ENCODE measurements around the gene MEIOB. TPM values are rescaled to one million over a fixed set of nuclear protein-coding genes. Genes with fewer than 3 reads are reported as not detected.
"Not testable (repeated sequence)": the region's sequence is repeated elsewhere in the genome, so short reads cannot be mapped to it uniquely, and the experiment has no call there.

MEIOB gene
- polyA plus RNA-seq, 1 donor = 0.57 TPM

- DNase-seq (ENCODE audit: low read depth) = no peak
Observed at GRCh38 chr16:1877804-1878203, 5.8 kb upstream of the MEIOB start.

- no peak for DNase-seq (ENCODE audit: low read depth)
Observed at GRCh38 chr16:1877089-1877488, 5.1 kb upstream of the MEIOB start.

GRCh38 chr16:1876468-1876867, 4.5 kb upstream of the MEIOB start:
- no peak for DNase-seq (ENCODE audit: low read depth)

GRCh38 chr16:1876066-1876465, 4.1 kb upstream of the MEIOB start:
- DNase-seq (ENCODE audit: low read depth) = not testable (repeated sequence)

GRCh38 chr16:1874854-1875253, 2.9 kb upstream of the MEIOB start:
- DNase-seq (ENCODE audit: low read depth) = no peak

GRCh38 chr16:1870365-1871082, 1.4 kb downstream of the MEIOB start:
- DNase-seq (ENCODE audit: low read depth) = no peak

- DNase-seq (ENCODE audit: low read depth) = no peak
Observed at GRCh38 chr16:1865902-1866690, 5.9 kb downstream of the MEIOB start.

GRCh38 chr16:1863681-1864460, 8.1 kb downstream of the MEIOB start:
- peak; percentile 6 for DNase-seq (ENCODE audit: low read depth)

GRCh38 chr16:1862394-1862793, 9.6 kb downstream of the MEIOB start:
- DNase-seq (ENCODE audit: low read depth) = no peak

- no peak for DNase-seq (ENCODE audit: low read depth)
Observed at GRCh38 chr16:1861730-1862129, 10.2 kb downstream of the MEIOB start.

- no peak for DNase-seq (ENCODE audit: low read depth)
Observed at GRCh38 chr16:1859650-1860049, 12.3 kb downstream of the MEIOB start.

GRCh38 chr16:1858189-1858865, 13.6 kb downstream of the MEIOB start:
- no peak for DNase-seq (ENCODE audit: low read depth)

GRCh38 chr16:1857433-1858097, 14.4 kb downstream of the MEIOB start:
- no peak for DNase-seq (ENCODE audit: low read depth)

- DNase-seq (ENCODE audit: low read depth) = no peak
Observed at GRCh38 chr16:1851793-1852192, 20.2 kb downstream of the MEIOB start.

- no peak for DNase-seq (ENCODE audit: low read depth)
Observed at GRCh38 chr16:1850981-1851380, 21.0 kb downstream of the MEIOB start.

GRCh38 chr16:1846416-1846815, 25.5 kb downstream of the MEIOB start:
- no peak for DNase-seq (ENCODE audit: low read depth)

- DNase-seq (ENCODE audit: low read depth) = no peak
Observed at GRCh38 chr16:1845985-1846384, 26.0 kb downstream of the MEIOB start.

GRCh38 chr16:1839554-1839953, 32.4 kb downstream of the MEIOB start:
- DNase-seq (ENCODE audit: low read depth) = no peak

GRCh38 chr16:1834096-1834495, 37.9 kb downstream of the MEIOB start:
- DNase-seq (ENCODE audit: low read depth) = no peak

- no peak for DNase-seq (ENCODE audit: low read depth)
Observed at GRCh38 chr16:1832838-1833454, 39.0 kb downstream of the MEIOB start.

Data from forelimb muscle (tissue), 1 donor.